ENCODE measurements around the gene C1D.
"Not testable (repeated sequence)": the region's sequence is repeated elsewhere in the genome, so short reads cannot be mapped to it uniquely, and the experiment has no call there.

Gene C1D

GRCh38 chr2:67997903-67998302 is 64.9 kb downstream of the C1D start:
- no peak for DNase-seq

- peak; percentile 72 for DNase-seq
Observed at GRCh38 chr2:67997528-67997900, 65.3 kb downstream of the C1D start.

GRCh38 chr2:67996772-67997527 is 65.9 kb downstream of the C1D start:
- DNase-seq = no peak

GRCh38 chr2:67994716-67995115 is 68.1 kb downstream of the C1D start:
- no peak for DNase-seq

GRCh38 chr2:67994069-67994468 is 68.7 kb downstream of the C1D start:
- DNase-seq = not testable (repeated sequence)

GRCh38 chr2:67993329-67993728 is 69.5 kb downstream of the C1D start:
- no peak for DNase-seq

GRCh38 chr2:67991456-67991855 is 71.3 kb downstream of the C1D start:
- no peak for DNase-seq

All from fibroblast of skin of back (primary cell).